Cardiac muscle cell (in vitro differentiated cells and primary cell): ENCODE results near the gene SOX12. TPM values are rescaled to one million over a fixed set of nuclear protein-coding genes. Genes with fewer than 3 reads are reported as not detected.

Experiments
- DNase-seq, 2 donors: peaks; one replicate each; pipeline versions ENCODE4 v3.0.0 to v3.0.0-alpha.2; 2010 to 2017; ENCODE audit warnings: low read depth in 1 of 2, low spot score in 1 of 2
- H3K27ac ChIP-seq: fragments of 200-600 bp; sonication (generic); 2 replicates; pipeline ENCODE4 v1.5.1; 2016
- H3K27me3 ChIP-seq: fragments of 200-600 bp; sonication (generic); 2 replicates; pipeline ENCODE4 v1.6.0; 2016; ENCODE audit warnings: control low read depth
- H3K36me3 ChIP-seq: fragments of 200-600 bp; sonication (generic); 2 replicates; pipeline ENCODE4 v1.5.1; 2016; ENCODE audit warnings: control low read depth
- H3K4me1 ChIP-seq: fragments of 200-600 bp; sonication (generic); 2 replicates; pipeline ENCODE4 v1.8.1; 2017; ENCODE audit warnings: low read depth, mild to moderate bottlenecking, mixed run types
- H3K4me3 ChIP-seq: fragments of 200-600 bp; sonication (generic); 2 replicates; pipeline ENCODE4 v1.5.1; 2016; ENCODE audit warnings: mild to moderate bottlenecking
- H3K9me3 ChIP-seq: fragments of 200-600 bp; sonication (generic); 2 replicates; pipeline ENCODE4 v1.5.1; 2017; ENCODE audit warnings: low read depth, mild to moderate bottlenecking, control low read depth
- polyA plus RNA-seq: library from polyadenylated mRNA; unstranded; fragments of >200 nt; fragmentation: Nextera tagmentation; extraction: Ambion mirVana; gene quantifications from 2 replicates; pipeline ENCODE4 v1.2.1, GENCODE V29; 2016
- total RNA-seq: library from RNA; depleted of rRNA; stranded (reverse); fragments of >200 nt; gene quantifications from 2 replicates; pipeline ENCODE4 v1.2.3, GENCODE V29; 2016
- TF ChIP-seq, protein P1 (sequence below): IDR thresholded peaks from 2 replicates; pipeline ENCODE4 v1.5.1; 2012; ENCODE audit warnings: low read depth, mild to moderate bottlenecking, low read length

Gene SOX12
- total and polyA plus RNA-seq, 2 experiments from 2014 or later: 41.9 to 79.8 TPM

GRCh38 chr20:278607-279571 is 46.5 kb upstream of the SOX12 start:
- DNase-seq: peak in 1 of 2 donors; percentile 52
- peaks cover 29% of the 10 kb centered on the region for H3K36me3 ChIP-seq
- no peaks in the 10 kb centered on the region for H3K9me3 ChIP-seq
- no peaks in the 10 kb centered on the region for H3K27me3 ChIP-seq
- no peak overlapping the region for H3K4me3 ChIP-seq
- no peaks in the 10 kb centered on the region for H3K4me1 ChIP-seq
- TF ChIP-seq, protein P1, sequence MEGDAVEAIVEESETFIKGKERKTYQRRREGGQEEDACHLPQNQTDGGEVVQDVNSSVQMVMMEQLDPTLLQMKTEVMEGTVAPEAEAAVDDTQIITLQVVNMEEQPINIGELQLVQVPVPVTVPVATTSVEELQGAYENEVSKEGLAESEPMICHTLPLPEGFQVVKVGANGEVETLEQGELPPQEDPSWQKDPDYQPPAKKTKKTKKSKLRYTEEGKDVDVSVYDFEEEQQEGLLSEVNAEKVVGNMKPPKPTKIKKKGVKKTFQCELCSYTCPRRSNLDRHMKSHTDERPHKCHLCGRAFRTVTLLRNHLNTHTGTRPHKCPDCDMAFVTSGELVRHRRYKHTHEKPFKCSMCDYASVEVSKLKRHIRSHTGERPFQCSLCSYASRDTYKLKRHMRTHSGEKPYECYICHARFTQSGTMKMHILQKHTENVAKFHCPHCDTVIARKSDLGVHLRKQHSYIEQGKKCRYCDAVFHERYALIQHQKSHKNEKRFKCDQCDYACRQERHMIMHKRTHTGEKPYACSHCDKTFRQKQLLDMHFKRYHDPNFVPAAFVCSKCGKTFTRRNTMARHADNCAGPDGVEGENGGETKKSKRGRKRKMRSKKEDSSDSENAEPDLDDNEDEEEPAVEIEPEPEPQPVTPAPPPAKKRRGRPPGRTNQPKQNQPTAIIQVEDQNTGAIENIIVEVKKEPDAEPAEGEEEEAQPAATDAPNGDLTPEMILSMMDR: peak; percentile 20
- H3K27ac ChIP-seq: no peak overlapping the region

- TF ChIP-seq, protein P1: no peak
- H3K27me3 ChIP-seq: no peaks in the 10 kb centered on the region
- no peak overlapping the region for H3K4me3 ChIP-seq
- H3K4me1 ChIP-seq: no peaks in the 10 kb centered on the region
- no peak overlapping the region for H3K27ac ChIP-seq
- no peak for DNase-seq
- peaks cover 10% of the 10 kb centered on the region for H3K36me3 ChIP-seq
- no peaks in the 10 kb centered on the region for H3K9me3 ChIP-seq
Measured at GRCh38 chr20:284172-284571, 41.2 kb upstream of the SOX12 start.

DNA sequence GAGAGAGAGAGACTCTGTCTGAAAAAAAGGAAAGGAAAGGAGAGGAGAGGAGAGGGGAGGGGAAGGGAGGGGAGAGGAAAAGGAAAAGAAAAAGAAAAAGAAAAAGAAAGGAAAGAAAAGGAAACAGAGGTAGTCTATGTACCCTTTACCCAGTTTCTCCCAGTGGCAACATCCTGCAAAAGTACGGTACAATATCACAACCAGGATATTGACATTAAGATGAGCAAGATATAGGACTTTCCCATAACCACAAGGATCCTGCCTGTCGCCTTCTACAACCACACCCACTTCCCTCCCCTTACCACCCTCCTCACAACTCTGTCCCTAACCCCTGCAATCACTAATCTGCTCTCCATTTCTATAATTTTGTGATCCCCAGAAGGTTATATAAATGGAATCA is 38.8 kb upstream of the SOX12 start:
- H3K27me3 ChIP-seq: no peaks in the 10 kb centered on the region
- H3K36me3 ChIP-seq: peaks cover 7% of the 10 kb centered on the region
- H3K4me3 ChIP-seq: no peak overlapping the region
- TF ChIP-seq, protein P1: no peak
- no peak overlapping the region for H3K27ac ChIP-seq
- no peak for DNase-seq
- peaks cover 8% of the 10 kb centered on the region for H3K4me1 ChIP-seq
- H3K9me3 ChIP-seq: no peaks in the 10 kb centered on the region

GRCh38 chr20:288956-289692 is 36.2 kb upstream of the SOX12 start:
- H3K27ac ChIP-seq: no peak overlapping the region
- H3K27me3 ChIP-seq: no peaks in the 10 kb centered on the region
- no peak for DNase-seq
- H3K36me3 ChIP-seq: no peaks in the 10 kb centered on the region
- TF ChIP-seq, protein P1: no peak
- H3K9me3 ChIP-seq: no peaks in the 10 kb centered on the region
- H3K4me1 ChIP-seq: peaks cover 10% of the 10 kb centered on the region
- H3K4me3 ChIP-seq: peak overlapping the region; percentile 55

DNA sequence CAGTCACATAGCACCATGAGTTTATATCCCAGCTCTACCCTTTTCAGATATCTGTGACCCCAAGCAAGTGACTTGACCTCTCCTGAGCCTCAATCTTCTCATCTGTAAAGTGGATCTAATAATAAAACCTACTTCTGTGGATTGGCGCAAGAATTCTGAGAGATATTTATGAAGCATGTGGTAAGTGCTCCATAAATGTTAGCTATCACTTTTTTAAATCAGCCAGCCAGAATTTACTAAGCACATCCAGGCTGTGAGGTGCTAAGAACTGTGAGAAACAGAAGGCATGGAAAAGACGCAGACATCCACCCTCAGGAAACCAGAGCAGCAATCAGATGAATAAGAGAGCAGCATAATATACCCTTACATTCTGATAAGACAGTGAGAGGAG is 35.7 kb upstream of the SOX12 start:
- Histone ChIP-seq H3K4me3 (peak overlapping the region; percentile 55), H3K27me3 (no peaks in the 10 kb centered on the region), H3K27ac (peak overlapping the region; percentile 86), H3K36me3 (no peaks in the 10 kb centered on the region), H3K4me1 (peaks cover 10% of the 10 kb centered on the region), H3K9me3 (no peaks in the 10 kb centered on the region)
- TF ChIP-seq, protein P1: no peak
- DNase-seq: peak in 1 of 2 donors; percentile 15
